ENCODE results near the gene CPNE2.
"Not testable (repeated sequence)": the region's sequence is repeated elsewhere in the genome, so short reads cannot be mapped to it uniquely, and the experiment has no call there.

CPNE2 gene

DNA sequence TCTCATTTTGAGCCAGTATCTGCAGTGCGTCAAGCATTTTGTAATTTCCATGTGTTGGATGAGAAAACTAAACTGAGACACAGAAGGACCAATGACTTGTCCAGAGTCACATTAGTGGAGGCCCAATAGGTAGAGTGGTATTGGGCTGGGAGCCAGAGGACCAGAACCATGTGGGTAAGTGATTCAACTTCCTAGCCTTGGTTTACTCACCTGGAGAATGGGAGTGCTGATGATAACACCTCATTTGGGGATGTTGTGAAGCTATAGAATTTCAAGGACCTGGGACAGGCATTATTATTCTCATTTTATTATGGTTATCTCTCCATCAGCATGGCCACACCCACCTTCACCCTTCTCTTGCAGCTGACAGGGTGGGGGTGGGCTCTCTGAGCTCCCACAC, 8.1 kb downstream of the CPNE2 start:
- TF ChIP-seq, protein P1, sequence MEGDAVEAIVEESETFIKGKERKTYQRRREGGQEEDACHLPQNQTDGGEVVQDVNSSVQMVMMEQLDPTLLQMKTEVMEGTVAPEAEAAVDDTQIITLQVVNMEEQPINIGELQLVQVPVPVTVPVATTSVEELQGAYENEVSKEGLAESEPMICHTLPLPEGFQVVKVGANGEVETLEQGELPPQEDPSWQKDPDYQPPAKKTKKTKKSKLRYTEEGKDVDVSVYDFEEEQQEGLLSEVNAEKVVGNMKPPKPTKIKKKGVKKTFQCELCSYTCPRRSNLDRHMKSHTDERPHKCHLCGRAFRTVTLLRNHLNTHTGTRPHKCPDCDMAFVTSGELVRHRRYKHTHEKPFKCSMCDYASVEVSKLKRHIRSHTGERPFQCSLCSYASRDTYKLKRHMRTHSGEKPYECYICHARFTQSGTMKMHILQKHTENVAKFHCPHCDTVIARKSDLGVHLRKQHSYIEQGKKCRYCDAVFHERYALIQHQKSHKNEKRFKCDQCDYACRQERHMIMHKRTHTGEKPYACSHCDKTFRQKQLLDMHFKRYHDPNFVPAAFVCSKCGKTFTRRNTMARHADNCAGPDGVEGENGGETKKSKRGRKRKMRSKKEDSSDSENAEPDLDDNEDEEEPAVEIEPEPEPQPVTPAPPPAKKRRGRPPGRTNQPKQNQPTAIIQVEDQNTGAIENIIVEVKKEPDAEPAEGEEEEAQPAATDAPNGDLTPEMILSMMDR (IDR thresholded peaks at IDR 0.05; ENCODE audit: extremely low read depth, missing control alignments), result no peak
- no peak for DNase-seq (ENCODE audit: low spot score)

DNA sequence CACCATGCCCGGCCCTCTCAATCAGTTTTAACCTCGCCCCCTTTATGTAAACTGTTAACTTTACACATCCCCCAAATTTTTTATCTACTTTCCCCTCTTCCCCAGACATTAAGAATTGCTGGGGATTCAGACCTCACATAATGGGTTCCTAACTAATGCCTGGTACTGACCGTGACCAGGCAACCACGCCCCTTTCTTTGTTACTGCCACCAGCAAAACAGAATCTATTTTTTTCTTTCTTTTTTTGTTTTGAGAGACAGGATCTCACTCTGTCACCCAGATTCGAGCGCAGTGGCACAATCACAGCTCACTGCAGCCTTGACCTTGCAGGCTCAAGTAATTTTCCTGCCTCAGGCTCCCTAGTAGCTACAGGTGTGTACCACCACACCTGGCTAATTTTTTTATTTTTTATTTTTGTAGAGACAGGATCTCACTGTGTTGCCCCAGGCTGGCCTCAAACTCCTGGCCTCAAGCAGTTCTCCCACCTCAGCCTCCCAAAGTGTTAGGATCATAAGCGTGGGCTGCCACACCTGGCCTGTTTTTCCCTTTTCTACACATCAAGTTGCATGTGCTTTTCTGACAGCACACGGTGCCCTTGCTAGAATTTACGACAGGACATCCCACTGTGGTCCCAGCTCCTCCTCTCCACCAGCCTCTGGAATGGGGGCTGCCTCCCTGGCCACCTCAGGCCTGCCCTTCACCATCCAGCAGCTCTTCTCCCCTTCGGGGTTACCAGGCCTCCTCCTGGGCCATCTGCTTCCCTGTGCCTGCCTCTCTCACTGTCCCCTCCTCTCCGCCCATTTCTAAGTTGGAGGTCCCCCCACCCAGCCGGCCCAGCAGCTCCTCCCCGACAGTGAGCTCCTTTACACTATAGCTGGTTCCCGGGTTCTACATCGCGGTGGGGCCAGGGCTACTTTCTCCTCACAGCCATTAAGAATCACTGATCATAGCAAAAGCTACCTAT, 10.8 kb downstream of the CPNE2 start:
- DNase-seq (ENCODE audit: low spot score), result no peak
- TF ChIP-seq, protein P1 (IDR thresholded peaks at IDR 0.05; ENCODE audit: extremely low read depth, missing control alignments), result no peak

DNA sequence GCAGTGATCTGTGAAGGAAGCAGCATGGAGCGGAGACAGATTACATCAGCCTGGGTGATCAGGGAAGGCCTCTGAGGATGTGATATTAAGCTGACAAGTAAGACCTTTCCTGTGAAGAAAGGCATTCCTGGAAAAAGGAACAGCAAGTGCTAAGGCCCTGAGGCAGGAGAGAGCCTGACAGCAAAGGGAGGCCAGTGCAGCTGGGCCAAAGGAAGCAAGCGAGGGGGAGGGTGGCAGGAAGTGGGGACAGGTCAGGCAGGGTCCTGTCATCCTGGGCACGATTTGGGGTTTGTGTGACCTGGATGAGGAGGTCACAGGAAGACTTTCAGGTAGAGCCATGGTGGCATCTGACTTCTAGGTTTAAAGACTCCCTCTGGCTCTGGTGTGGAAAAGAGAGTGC, 12.3 kb downstream of the CPNE2 start:
- TF ChIP-seq, protein P1 (IDR thresholded peaks at IDR 0.05; ENCODE audit: extremely low read depth, missing control alignments), result no peak
- DNase-seq (ENCODE audit: low spot score), result no peak

DNA sequence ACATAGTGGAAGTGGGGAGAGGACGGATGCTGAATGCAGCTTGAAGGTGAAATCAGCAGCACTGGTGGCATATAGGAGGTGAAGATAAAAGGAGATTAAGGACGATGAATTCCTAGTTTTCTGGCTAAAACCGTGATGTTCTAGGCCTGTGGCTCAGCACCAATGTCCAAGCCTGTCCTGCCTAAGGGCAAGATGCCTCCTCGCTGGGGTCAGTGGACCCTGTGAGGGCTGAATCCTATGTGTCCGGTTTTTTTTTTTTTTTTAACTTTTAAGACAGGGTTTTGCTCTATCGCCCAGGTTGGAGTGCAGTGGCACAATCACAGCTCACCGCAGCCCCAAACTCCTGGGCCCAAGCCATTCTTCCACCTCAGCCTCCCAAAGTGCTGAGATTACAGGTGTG, 12.8 kb downstream of the CPNE2 start:
- no peak for DNase-seq (ENCODE audit: low spot score)
- TF ChIP-seq, protein P1 (IDR thresholded peaks at IDR 0.05; ENCODE audit: extremely low read depth, missing control alignments), result no peak

DNA sequence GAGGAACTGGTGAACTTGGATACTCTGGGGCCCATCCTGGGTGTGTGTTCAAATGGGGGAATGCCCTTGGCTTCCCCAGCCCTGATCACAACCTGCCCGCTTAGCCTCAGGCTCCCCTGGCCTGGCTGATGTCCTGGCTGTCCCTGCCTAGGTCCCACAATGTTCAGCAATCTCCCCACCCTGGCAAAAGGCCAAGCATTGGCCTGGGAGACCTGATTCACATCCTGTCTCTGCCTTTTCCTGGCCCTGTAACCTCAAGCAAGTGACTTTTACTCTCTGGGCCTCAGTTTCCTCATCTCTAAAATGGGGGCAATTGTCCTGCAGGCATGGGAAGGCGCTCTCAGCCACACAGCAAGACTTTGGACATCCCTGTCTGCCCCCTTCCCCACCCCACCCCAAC, 14.4 kb downstream of the CPNE2 start:
- DNase-seq (ENCODE audit: low spot score), result no peak
- TF ChIP-seq, protein P1 (IDR thresholded peaks at IDR 0.05; ENCODE audit: extremely low read depth, missing control alignments), result no peak

DNA sequence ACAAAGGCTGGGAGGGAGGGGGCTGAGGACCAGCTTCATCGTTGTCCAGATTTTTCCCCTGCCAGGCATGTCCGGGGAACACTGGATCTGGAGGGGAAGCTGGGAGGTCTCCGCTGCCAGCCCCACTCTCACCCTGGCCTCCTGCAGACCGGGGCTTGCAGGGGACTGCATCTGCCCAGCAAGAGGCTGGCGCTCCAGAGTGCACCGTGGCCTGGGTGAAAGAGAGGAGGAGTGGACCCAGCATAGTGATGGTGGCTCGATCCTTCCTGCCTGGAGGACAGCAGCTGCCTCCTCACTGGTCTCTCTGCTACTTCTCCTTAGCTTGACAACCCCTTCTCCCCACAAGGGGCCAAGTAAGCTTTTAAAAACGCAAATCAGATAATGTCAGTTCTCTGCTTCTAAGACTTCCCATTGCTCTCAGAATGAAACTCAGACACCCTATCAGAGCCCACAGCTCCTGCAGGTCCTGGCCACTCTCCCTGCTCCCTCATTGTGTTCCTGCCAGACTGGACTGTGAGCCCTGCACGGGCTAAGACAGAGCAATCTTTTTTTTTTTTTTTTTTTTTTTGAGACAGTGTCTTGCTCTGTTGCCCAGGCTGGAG, 15.0 kb downstream of the CPNE2 start:
- DNase-seq (ENCODE audit: low spot score), result no peak
- TF ChIP-seq, protein P1 (IDR thresholded peaks at IDR 0.05; ENCODE audit: extremely low read depth, missing control alignments), result no peak

DNA sequence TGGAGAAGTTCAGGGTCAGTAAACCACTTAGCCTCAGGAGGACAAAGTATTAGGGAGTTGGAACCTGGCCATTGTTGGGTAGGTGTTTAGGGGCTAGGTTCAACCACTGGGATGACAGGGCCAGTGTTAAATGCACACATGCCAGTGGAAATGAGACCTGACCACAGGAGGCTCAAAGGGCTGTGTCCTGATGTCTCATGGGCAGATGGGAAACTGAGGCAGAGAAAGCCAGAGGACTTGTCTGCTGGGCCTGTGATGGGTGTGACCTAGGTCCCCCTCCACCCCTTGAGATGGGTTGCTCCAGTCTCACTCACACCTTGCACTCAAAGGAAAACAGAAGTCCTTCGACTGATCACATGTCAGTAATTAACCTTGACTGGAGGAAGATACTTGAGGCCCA, 16.0 kb downstream of the CPNE2 start:
- DNase-seq (ENCODE audit: low spot score), result no peak
- TF ChIP-seq, protein P1 (IDR thresholded peaks at IDR 0.05; ENCODE audit: extremely low read depth, missing control alignments), result no peak

DNA sequence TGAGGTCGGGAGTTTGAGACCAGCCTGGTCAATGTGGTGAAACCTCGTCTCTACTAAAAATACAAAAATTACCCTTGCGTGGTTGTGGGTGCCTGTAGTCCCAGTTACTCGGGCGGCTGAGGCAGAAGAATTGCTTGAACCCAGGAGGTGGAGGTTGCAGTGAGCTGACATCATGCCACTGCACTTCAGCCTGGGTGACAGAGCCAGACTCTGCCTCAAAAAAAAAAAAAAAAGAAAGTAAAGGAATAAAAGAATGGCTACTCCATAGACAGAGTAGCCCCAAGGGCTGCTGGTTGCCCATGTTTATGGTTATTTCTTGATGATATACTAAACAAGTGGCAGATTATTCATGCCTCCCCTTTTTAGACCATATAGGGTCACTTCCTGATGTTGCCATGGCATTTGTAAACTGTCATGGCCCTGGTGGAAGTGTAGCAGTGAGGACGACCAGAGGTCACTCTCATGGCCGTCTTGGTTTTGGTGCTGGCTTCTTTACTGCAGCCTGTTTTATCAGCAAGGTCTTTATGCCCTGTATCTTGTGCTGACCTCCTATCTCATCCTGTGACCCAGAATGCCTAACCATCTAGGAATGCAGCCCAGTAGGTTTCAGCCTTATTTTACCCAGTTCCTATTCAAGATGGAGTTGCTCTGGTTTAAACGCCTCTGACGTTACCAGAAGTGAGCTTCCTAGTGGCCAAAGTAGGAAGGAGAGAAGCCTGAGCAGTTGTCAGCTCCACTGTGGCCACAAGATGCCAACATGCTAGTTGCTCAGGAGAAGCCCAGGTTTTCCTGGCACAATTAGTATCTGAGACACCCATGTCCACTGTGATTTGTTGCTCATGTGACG, 17.1 kb downstream of the CPNE2 start:
- not testable (repeated sequence) for DNase-seq (ENCODE audit: low spot score)

All from GM20000 (cell line).